Liver (tissue), 3 donors: Measurements from ENCODE around the gene CYTH3.

Experiments
- FOXA1 ChIP-seq: IDR thresholded peaks from 2 replicates; pipeline ENCODE4 v1.6.1; 2016; ENCODE audit warnings: antibody characterized with exemption
- GABPA ChIP-seq, 2 donors: IDR thresholded peaks in 1 of 2; conservative IDR thresholded peaks in 1 of 2; 2 replicates each; pipeline ENCODE4 v1.6.1; 2016; ENCODE audit warnings: antibody characterized with exemption in 2 of 2, mild to moderate bottlenecking in 1 of 2, moderate library complexity in 1 of 2
- HNF4A ChIP-seq, 2 donors: conservative IDR thresholded peaks; 2 replicates each; pipeline ENCODE4 v1.6.1; 2016; ENCODE audit warnings: antibody characterized with exemption in 2 of 2, mild to moderate bottlenecking in 2 of 2
- SP1 ChIP-seq: IDR thresholded peaks from 2 replicates; pipeline ENCODE4 v1.6.1; 2018; ENCODE audit warnings: antibody characterized with exemption, mild to moderate bottlenecking
- TAF1 ChIP-seq: conservative IDR thresholded peaks from 2 replicates; pipeline ENCODE4 v1.6.1; 2016; ENCODE audit warnings: antibody characterized with exemption, mild to moderate bottlenecking
- YY1 ChIP-seq: IDR thresholded peaks from 2 replicates; pipeline ENCODE4 v1.6.1; 2016; ENCODE audit warnings: antibody characterized with exemption, mild to moderate bottlenecking
- TF ChIP-seq, protein P1 (sequence below): fragments of 150-350 bp; IDR thresholded peaks from 2 replicates; pipeline ENCODE4 v1.5.1; 2017; ENCODE audit warnings: improper control_type of control experiment, low read depth, low read length; ENCODE audit not compliant: missing input control
- donor health status: healthy.
- donor health status: healthy.

DNA sequence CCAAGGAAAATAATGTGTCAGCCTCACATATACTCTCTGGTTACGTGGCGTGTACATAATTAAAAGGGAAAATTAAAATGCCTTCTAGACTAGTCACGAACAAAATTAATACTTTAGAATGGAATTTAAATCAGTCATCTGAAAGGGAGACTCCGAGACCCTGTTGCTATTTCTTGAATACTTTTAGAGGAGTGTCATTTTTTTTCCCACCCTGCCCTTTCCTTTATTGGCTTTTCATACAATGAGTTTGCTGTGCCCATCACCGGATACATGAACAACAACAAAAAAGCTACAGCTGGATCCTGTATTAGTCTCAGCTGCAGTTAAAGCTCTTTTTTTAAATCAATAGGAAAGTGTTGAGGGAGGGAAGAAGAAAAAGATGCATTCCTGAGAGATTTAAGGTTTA is 20.1 kb downstream of the CYTH3 start:
- TF ChIP-seq, protein P1, sequence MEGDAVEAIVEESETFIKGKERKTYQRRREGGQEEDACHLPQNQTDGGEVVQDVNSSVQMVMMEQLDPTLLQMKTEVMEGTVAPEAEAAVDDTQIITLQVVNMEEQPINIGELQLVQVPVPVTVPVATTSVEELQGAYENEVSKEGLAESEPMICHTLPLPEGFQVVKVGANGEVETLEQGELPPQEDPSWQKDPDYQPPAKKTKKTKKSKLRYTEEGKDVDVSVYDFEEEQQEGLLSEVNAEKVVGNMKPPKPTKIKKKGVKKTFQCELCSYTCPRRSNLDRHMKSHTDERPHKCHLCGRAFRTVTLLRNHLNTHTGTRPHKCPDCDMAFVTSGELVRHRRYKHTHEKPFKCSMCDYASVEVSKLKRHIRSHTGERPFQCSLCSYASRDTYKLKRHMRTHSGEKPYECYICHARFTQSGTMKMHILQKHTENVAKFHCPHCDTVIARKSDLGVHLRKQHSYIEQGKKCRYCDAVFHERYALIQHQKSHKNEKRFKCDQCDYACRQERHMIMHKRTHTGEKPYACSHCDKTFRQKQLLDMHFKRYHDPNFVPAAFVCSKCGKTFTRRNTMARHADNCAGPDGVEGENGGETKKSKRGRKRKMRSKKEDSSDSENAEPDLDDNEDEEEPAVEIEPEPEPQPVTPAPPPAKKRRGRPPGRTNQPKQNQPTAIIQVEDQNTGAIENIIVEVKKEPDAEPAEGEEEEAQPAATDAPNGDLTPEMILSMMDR: no peak
- TF ChIP-seq SP1 (no peak), HNF4A (conservative IDR thresholded peaks at IDR 0.05) (no peak), FOXA1 (no peak), YY1 (no peak), GABPA (IDR thresholded peaks at IDR 0.05 in 1 of 2, conservative IDR thresholded peaks at IDR 0.05 in 1 of 2) (no peak), TAF1 (no peak)
